Measurements from ENCODE around the gene TMEM220. TPM values are rescaled to one million over a fixed set of nuclear protein-coding genes. Genes with fewer than 3 reads are reported as not detected.

Gene TMEM220
- total and polyA plus RNA-seq, 2 of the 4 experiments (the other 2 are of a cell fraction), result 1.1 to 1.9 TPM

DNA sequence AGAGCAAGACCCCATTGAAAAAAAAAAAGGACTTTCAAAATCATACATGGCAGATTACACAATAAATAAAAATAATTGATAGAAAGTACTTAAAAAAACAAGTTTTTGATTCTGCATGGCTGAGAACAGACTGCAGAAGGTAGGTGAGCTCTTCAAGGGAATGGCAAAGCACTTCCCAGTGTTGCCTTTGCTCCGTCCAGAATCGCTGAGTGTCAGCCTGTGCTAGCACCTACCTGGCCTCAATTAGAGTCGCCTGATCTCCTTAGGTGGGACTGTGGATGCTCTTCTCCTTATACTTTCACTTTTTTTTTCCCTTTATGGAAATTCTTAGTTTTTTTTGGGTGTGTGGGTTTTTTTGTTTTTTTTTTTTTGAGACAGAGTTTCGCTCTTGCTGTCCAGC is 6.0 kb upstream of the TMEM220 start:
- Histone ChIP-seq H3K36me3 (ENCODE audit: control insufficient read depth, insufficient read depth, low read length) (no peaks in the 10 kb centered on the region), H2AK5ac (ENCODE audit: low read depth, low read length) (no peak overlapping the region), H4K91ac (ENCODE audit: insufficient read depth, low read depth, low read length) (no peak overlapping the region), H3K4me3 (ENCODE audit: insufficient read depth, low read depth, low read length) (no peak overlapping the region), H2BK20ac (ENCODE audit: low read depth, low read length) (no peak overlapping the region), H3K9me3 (ENCODE audit: control insufficient read depth, insufficient read depth, low read length) (no peaks in the 10 kb centered on the region), H2BK15ac (ENCODE audit: low read depth, low read length) (no peak overlapping the region), H3K14ac (replicated peaks; ENCODE audit: low read depth, low read length) (no peak overlapping the region), H3K9ac (ENCODE audit: low read depth, low read length) (no peak overlapping the region), H2AK9ac (replicated peaks; ENCODE audit: low read depth, low read length, poor library complexity) (no peak overlapping the region), H4K20me1 (ENCODE audit: insufficient read depth, low read length) (no peaks in the 10 kb centered on the region), H2BK5ac (ENCODE audit: low read depth, low read length, poor library complexity, severe bottlenecking) (no peak overlapping the region), H3K4ac (ENCODE audit: low read depth, low read length) (no peak overlapping the region), H3K27ac (ENCODE audit: insufficient read depth, low read length) (no peak overlapping the region), H4K8ac (ENCODE audit: low read depth in 2 of 2, low read length in 2 of 2) (no peak overlapping the region), H3K4me1 (ENCODE audit: control insufficient read depth, insufficient read depth, low read length) (no peaks in the 10 kb centered on the region; the same call in 1 of the 2 replicates), H3K56ac (ENCODE audit: extremely low read depth, insufficient read depth, low read length) (no peak overlapping the region), H2AFZ (replicated peaks; ENCODE audit: low read length, poor library complexity) (no peak overlapping the region), H3K27me3 (ENCODE audit: control insufficient read depth, insufficient read depth, low read length) (peaks cover 7% of the 10 kb centered on the region), H3K79me1 (ENCODE audit: low read depth in 1 of 2, low read length in 2 of 2) (no peaks in the 10 kb centered on the region), H3K9me1 (ENCODE audit: insufficient read depth, low read length) (no peaks in the 10 kb centered on the region), H3K23ac (ENCODE audit: low read depth, low read length) (no peak overlapping the region), H3K4me2 (ENCODE audit: low read depth, low read length) (no peak overlapping the region), H2BK120ac (ENCODE audit: low read depth, low read length) (no peak overlapping the region), H4K5ac (ENCODE audit: low read depth, low read length) (no peak overlapping the region), H3K18ac (ENCODE audit: low read depth, low read length) (no peak overlapping the region)
- no TSS peak for BruUV-seq (replicated peaks)
- TF ChIP-seq NFE2L2 (IDR thresholded peaks at IDR 0.05; ENCODE audit: low read depth, low read length), result no peak
- dilution Hi-C loops (cut with HindIII; ENCODE audit: low sequenced_read_pairs, unreplicated experiment) (no loop called here), intact Hi-C loops (cut with micrococcal nuclease) (loop anchor here (2.0 kb wide), 1 partner anchor 89 kb away; no protein-coding TSS in a partner anchor), in situ Hi-C loops (cut with MboI; ENCODE audit: low sequenced_read_pairs) (loop anchor here (5.0 to 10.0 kb wide), 3 partner anchors 91 to 1259 kb away; partner anchors contain the start of gene ZNF18)
- DNase-seq (no peak), ATAC-seq (ENCODE audit: low read depth) (no peak)
- ChIA-PET CTCF (interaction anchor here (0.7 to 2.6 kb wide), 4 partner anchors 36 to 997 kb away, joined by 3 to 16 read pairs (median 4); no protein-coding TSS in a partner anchor), POLR2A (ENCODE audit: unreplicated experiment) (no interaction called here)
- WGBS, 2 experiments (ENCODE audit: extremely low coverage in 2 of 2, insufficient read length in 1 of 2), result no CpG with 5 or more reads among the region's 4 CpGs

All from IMR-90 (cell line).